Measurements from ENCODE around the gene TPO.

GRCh38 chr2:1393321-1393720 lies 19.9 kb upstream of the TPO start:
- TF ChIP-seq CTCF (conservative IDR thresholded peaks at IDR 0.05) (no peak), EZH2 (IDR thresholded peaks at IDR 0.05; ENCODE audit: low read depth) (no peak)
